GM19238 (cell line): ENCODE measurements around the gene EXOSC5.
"Not testable (repeated sequence)": the region's sequence is repeated elsewhere in the genome, so short reads cannot be mapped to it uniquely, and the experiment has no call there.

Experiments used
- DNase-seq: peaks from one replicate; pipeline ENCODE4 v3.0.0; 2011; ENCODE audit warnings: low spot score; ENCODE audit not compliant: insufficient read length

EXOSC5 gene

DNA sequence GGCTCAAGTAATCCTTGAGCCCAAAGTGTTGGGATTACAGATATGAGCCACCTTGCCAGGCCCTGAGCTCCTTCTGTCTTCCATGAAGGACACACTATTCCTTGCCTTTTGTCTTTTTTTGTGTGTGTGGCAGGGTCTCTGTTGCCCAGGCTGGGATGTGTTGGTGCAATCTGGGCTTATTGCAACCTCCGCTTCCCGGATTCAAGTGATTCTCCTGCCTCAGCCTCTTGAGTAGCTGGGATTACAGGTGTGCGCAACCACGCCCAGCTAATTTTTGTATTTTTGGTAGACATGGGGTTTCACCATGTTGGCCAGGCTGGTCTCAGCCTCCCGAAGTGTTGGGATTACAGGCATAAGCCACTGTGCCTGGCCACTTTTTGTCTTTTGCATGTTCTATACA lies 11.7 kb upstream of the EXOSC5 start:
- not testable (repeated sequence) for DNase-seq

DNA sequence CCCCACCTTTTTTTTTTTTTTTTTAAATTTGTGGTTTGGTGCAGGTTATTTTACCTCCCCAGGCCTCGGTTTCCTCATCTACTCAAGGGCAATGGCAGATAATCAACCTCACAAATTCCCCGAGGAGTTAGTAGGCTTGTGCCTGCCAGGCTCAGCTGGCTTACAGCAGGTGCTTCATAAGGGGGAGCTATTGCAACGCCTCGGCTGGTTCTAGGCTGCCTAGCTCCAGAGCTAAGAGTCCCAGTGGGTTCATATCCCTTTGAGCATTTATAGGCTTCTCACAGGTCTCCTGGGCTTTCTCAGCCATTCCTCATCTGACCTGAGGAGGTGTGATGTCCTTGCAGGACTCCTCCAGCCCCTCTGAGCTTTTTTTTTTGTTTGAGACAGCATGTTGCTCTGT lies 11.1 kb upstream of the EXOSC5 start:
- DNase-seq = no peak

GRCh38 chr19:41407271-41407670 lies 10.1 kb upstream of the EXOSC5 start:
- DNase-seq = no peak

DNA sequence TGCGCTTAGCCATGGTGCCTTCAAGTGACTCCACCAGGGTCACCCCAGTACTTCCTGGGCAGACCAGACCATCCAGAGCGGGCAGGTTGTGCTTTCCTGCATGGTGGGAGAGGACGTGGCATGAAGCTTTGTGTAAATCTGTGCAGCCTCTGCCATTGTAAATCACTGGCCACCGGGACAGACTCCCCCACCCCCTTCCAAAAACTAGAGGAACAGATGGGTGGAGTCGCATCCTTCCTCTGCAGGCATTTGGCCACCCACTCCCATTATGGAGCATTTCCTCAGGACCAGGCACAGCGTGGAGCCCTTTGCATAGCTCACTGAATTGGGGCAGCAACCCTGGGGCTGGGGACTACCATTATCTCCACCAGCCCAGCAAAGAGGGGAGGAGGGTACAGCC lies 8.6 kb upstream of the EXOSC5 start:
- DNase-seq = no peak

DNA sequence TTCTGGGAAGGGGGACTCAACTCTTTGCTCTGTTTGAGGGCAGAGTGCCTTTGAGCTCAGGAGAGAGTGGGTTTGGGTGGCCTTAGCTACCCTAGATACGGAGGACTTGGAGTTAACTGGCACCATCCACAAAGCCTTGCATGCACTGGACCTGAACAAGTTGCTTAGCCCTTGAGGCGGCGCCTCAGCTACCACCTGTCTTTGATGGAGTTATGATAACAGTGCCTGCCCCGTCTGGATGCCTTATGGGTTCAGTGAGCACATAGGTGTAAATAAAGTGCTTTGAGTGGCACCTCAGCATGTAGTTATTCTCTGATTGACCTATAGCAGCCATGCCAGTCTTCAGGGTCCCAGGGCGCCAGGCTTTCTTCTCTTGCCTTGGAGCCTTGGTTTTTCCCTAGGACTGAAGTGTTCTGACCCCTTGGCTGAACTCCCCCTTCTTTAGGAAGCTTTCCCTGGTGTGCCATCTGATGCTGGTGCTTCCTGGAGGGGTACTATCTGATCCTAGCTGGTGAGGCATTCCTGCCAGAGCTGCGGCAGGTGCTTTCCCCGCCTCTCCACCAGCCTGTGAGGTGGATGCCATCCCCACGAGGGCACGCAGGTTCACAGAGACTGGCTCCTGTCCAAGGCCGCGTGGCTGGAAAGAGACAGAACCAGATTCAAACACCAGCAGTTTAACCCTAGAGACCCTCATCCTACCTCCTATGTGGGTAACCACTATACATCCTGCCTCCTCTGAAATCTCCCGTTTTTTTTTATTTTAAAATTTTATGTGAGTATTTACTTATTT lies 6.2 kb upstream of the EXOSC5 start:
- no peak for DNase-seq

- no peak for DNase-seq
These were observed 4.9 kb upstream of the EXOSC5 start for GRCh38 chr19:41402010-41402409.

GRCh38 chr19:41401483-41401882 lies 4.3 kb upstream of the EXOSC5 start:
- no peak for DNase-seq

DNA sequence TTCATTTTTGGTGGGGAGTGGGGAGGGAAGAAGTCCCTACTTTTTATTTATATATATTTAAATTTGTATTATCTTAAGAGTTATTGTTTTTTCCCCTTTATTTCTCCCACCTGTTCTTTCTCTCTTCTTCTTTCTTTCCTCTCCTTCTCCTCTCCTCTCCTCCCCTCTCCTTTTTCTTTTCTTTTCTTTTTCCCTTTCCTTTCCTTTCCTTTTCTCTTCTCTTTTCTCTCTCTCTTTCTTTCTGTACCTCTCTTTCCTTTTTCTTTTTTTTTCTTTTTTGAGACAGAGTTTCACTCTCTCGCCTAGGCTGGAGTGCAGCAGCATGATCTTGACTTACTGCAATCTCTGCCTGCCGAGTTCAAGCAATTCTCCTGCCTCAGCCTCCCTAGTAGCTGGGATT lies 2.4 kb upstream of the EXOSC5 start:
- DNase-seq = no peak

GRCh38 chr19:41399091-41399490 lies 1.9 kb upstream of the EXOSC5 start:
- DNase-seq = no peak

- no peak for DNase-seq
These were observed 1.4 kb upstream of the EXOSC5 start for GRCh38 chr19:41398598-41398997.

DNA sequence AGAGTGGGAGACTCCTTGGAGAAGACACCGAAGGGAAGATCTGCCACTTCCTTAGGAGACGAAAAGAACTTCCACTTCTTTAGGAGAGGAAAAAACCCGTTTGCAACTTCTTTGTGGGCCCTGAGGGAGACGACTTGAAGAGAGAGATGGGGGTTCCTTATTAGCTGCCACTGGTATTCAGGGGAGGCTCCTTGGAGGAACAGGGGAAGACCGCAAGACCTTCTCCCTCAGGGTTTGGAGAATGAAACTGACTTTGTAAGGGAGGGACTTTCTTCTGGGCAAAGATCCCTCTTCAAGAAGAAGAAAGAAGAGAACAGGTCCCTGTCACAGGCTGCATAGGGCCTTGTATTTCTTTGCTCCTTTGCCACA lies 875 bp upstream of the EXOSC5 start:
- DNase-seq = no peak

DNA sequence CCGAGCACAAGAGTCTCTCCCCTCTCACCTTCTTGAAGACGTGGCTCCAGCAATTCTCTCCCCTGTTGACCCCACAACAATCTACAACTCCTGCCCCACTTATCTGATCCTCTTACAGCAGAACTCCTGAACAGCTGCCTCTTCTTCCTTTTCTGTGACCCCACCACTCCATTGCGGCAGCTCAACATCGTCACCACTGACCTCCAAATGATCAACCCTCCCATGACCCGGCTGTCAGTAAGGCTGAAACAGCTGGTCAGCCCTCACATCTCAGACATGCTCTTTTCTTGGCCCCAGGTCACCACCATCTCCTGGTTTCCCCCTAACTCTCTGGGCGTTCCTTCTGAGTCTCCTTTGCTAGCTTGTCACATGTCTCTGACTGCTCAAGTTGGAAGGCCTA lies 1.8 kb downstream of the EXOSC5 start:
- DNase-seq = no peak

GRCh38 chr19:41392775-41393174 lies 4.4 kb downstream of the EXOSC5 start:
- DNase-seq = no peak

- no peak for DNase-seq
These were observed 5.5 kb downstream of the EXOSC5 start for GRCh38 chr19:41391618-41392017.

DNA sequence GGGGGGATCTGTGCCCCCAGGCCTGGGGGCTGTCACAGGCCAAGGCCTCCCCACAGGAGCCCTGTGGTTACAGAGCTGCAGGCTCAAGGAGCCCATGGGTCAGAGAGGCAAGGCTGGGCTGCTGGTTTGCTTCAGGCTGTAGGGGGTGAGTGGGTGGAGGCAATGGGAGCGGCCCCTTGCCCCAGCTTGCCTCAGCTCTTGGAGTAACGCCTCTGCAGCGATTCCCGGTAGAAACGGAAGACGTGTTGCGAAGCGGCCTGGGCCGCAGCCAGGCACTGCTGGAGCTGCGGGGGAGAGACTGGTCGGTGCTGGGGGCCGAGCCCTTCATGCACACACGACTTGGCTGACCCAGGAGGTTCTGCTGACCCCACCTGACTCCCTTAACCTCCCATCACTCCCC lies 10.7 kb downstream of the EXOSC5 start:
- DNase-seq = no peak

DNA sequence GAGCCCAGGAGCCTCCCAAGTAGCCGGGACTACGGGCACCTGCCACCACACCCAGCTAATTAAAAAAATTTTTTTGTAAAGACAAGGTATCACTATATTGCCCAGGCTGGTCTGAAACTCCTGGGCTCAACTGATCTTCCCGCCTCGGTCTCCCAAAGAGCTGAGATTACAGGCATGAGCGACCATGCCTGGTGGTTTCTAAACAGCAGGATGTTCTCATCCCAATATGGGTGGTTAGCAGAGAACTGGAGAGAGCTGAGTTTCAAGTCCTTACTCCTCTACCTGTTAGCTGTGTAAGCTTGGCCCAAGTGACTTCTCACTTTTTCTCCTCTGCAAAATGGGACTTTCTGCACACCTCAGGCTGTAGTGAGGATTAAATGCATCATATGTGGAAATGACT lies 12.8 kb downstream of the EXOSC5 start:
- DNase-seq = no peak

GRCh38 chr19:41381536-41381935 lies 15.6 kb downstream of the EXOSC5 start:
- DNase-seq = not testable (repeated sequence)

- peak; percentile 77 for DNase-seq
These were observed 19.0 kb downstream of the EXOSC5 start for GRCh38 chr19:41377977-41378709.

DNA sequence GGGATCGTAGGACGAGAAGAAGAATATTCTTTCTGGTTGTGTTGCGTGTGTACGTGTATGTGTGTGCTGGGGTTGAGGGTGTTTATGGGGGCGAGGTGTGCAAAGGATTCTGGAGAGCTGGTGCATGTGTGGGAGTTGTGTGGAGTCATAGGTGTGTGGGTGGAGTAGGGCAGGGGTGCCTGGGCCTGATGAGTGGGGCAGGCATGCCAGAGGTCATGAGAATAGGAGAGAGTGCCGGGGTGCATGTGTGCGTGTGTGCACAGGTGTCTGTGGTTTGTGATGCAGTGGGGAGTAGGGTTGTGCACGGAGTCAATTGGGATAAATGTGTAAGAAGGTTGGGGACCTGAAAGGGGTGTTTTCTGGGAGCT lies 20.2 kb downstream of the EXOSC5 start:
- no peak for DNase-seq

- no peak for DNase-seq
These were observed 20.7 kb downstream of the EXOSC5 start, which contains the start of gene TMEM91 for GRCh38 chr19:41376241-41376997. TSS of gene TMEM91 (plus strand) at chr19:41376533. CDS start at chr19:41378310, 1,777 bp downstream.

DNA sequence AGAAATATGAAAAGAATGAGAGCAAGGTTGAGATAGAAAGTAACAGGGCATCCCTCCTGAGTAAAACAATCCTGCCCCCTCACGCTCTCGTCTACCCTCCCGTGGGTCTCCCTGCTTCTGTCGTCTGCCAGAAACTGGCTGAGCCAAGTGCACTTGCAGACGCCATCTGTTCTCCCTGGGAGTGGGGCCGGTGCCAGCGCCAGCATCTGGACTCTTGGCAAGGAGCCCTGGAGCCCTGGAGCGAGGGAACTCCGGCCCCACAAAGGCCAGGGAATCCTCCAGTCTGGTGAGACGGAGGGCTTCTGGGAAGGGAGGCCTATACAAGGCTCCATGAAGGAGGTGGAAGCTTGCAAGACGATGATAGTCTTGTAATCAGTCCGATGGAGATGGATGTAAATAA lies 23.2 kb downstream of the EXOSC5 start:
- no peak for DNase-seq

DNA sequence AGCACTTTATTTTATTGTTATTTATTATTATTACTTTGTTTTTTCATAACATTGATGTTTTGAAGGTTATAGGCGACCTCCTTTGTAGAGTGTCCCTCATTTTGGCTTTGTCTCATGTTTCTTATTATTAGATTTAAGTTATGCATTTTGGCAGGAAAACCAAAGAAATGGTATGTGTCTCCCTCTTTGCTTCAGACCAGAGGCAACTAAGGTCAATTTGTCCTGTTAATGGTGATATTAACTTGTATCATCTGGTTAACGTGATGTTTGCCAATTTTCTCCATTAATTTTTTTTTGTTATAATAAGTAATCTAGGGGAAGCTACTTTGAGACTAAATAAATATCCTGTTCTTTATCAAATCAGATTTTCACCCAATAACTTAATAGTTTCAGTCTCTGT lies 24.7 kb downstream of the EXOSC5 start:
- DNase-seq = no peak
